ENCODE data around the gene DENND5A. TPM values are rescaled to one million over a fixed set of nuclear protein-coding genes. Genes with fewer than 3 reads are reported as not detected.
"Not testable (repeated sequence)": the region's sequence is repeated elsewhere in the genome, so short reads cannot be mapped to it uniquely, and the experiment has no call there.

Gene DENND5A
- total and polyA plus RNA-seq, 5 donors from 2014 or later: 2.2 to 44.3 (median 3.8) TPM

- Mint-ChIP-seq H3K27ac (peak overlapping the region in 1 of 3 donors; percentile 23), H3K27me3 (peaks cover 16% of the 10 kb centered on the region), H3K36me3 (no peaks in the 10 kb centered on the region), H3K4me3 (no peak overlapping the region), H3K9me3 (peaks cover 0 to 2% (median 0%) of the 10 kb centered on the region in 7 donors), H3K4me1 (peaks cover 17 to 38% (median 28%) of the 10 kb centered on the region in 4 donors)
- H3K4me3 ChIP-seq (ENCODE audit: low read depth, low read length): no peak overlapping the region
- ATAC-seq (ENCODE audit: low read depth in 2 of 2): no peak
- DNase-seq: no peak
- no peak overlapping the region for H3K27ac ChIP-seq (ENCODE audit: insufficient read depth, low read length, poor library complexity, severe bottlenecking)
- H3K36me3 ChIP-seq (ENCODE audit: control insufficient read depth, insufficient read depth, low read length): no peaks in the 10 kb centered on the region
- peaks cover 19% of the 10 kb centered on the region for H3K4me1 ChIP-seq (ENCODE audit: control insufficient read depth, insufficient read depth, low read length, poor library complexity, severe bottlenecking)
- H3K9me3 ChIP-seq (ENCODE audit: control insufficient read depth in 2 of 2, low read length in 2 of 2): no peaks in the 10 kb centered on the region
- no peaks in the 10 kb centered on the region for H3K27me3 ChIP-seq (ENCODE audit: control insufficient read depth, insufficient read depth, low read length)
Observed at GRCh38 chr11:9259981-9260837, 4.9 kb downstream of the DENND5A start.

GRCh38 chr11:9258279-9258678, 6.9 kb downstream of the DENND5A start:
- not testable (repeated sequence) for ATAC-seq (ENCODE audit: low read depth in 2 of 2); H3K27me3 ChIP-seq (ENCODE audit: control insufficient read depth, insufficient read depth, low read length); H3K4me3 ChIP-seq (ENCODE audit: low read depth, low read length); H3K4me3 Mint-ChIP-seq; H3K27ac ChIP-seq (ENCODE audit: insufficient read depth, low read length, poor library complexity, severe bottlenecking); H3K36me3 Mint-ChIP-seq; H3K36me3 ChIP-seq (ENCODE audit: control insufficient read depth, insufficient read depth, low read length); DNase-seq; H3K9me3 Mint-ChIP-seq; H3K9me3 ChIP-seq (ENCODE audit: control insufficient read depth in 2 of 2, low read length in 2 of 2); H3K4me1 ChIP-seq (ENCODE audit: control insufficient read depth, insufficient read depth, low read length, poor library complexity, severe bottlenecking)
- peak overlapping the region in 1 of 3 donors; percentile 26 for H3K27ac Mint-ChIP-seq
- peaks cover 8 to 28% (median 20%) of the 10 kb centered on the region in 4 donors for H3K4me1 Mint-ChIP-seq
- peaks cover 10% of the 10 kb centered on the region for H3K27me3 Mint-ChIP-seq

- no peak overlapping the region for H3K4me3 ChIP-seq (ENCODE audit: low read depth, low read length)
Observed at GRCh38 chr11:9254416-9254815, 10.7 kb downstream of the DENND5A start.

GRCh38 chr11:9253086-9253485, 12.1 kb downstream of the DENND5A start:
- Mint-ChIP-seq H3K4me3 (no peak overlapping the region), H3K4me1 (peaks cover 11 to 34% (median 19%) of the 10 kb centered on the region in 4 donors), H3K27me3 (peaks cover 5% of the 10 kb centered on the region), H3K27ac (peak overlapping the region in 2 of 3 donors; percentile 46 to 77), H3K9me3 (no peaks in the 10 kb centered on the region), H3K36me3 (no peaks in the 10 kb centered on the region)
- DNase-seq (no peak), ATAC-seq (ENCODE audit: low read depth in 2 of 2) (no peak)
- no peak overlapping the region for H3K27ac ChIP-seq (ENCODE audit: insufficient read depth, low read length, poor library complexity, severe bottlenecking)
- H3K36me3 ChIP-seq (ENCODE audit: control insufficient read depth, insufficient read depth, low read length): no peaks in the 10 kb centered on the region
- H3K4me1 ChIP-seq (ENCODE audit: control insufficient read depth, insufficient read depth, low read length, poor library complexity, severe bottlenecking): peaks cover 8% of the 10 kb centered on the region
- no peaks in the 10 kb centered on the region for H3K27me3 ChIP-seq (ENCODE audit: control insufficient read depth, insufficient read depth, low read length)
- H3K4me3 ChIP-seq (ENCODE audit: low read depth, low read length): no peak overlapping the region
- H3K9me3 ChIP-seq (ENCODE audit: control insufficient read depth in 2 of 2, low read length in 2 of 2): no peaks in the 10 kb centered on the region

More at GRCh38 chr11:9254416-9254815, 10.7 kb downstream of the DENND5A start:
- Mint-ChIP-seq H3K36me3 (no peaks in the 10 kb centered on the region), H3K9me3 (peaks cover 0 to 2% (median 0%) of the 10 kb centered on the region in 7 donors), H3K4me3 (no peak overlapping the region), H3K27me3 (peaks cover 5% of the 10 kb centered on the region), H3K27ac (peak overlapping the region in 1 of 3 donors; percentile 71), H3K4me1 (peaks cover 11 to 27% (median 16%) of the 10 kb centered on the region in 4 donors)
- ATAC-seq (ENCODE audit: low read depth in 2 of 2) (no peak), DNase-seq (no peak)
- Histone ChIP-seq H3K9me3 (ENCODE audit: control insufficient read depth in 2 of 2, low read length in 2 of 2) (no peaks in the 10 kb centered on the region), H3K36me3 (ENCODE audit: control insufficient read depth, insufficient read depth, low read length) (no peaks in the 10 kb centered on the region), H3K27me3 (ENCODE audit: control insufficient read depth, insufficient read depth, low read length) (no peaks in the 10 kb centered on the region), H3K27ac (ENCODE audit: insufficient read depth, low read length, poor library complexity, severe bottlenecking) (no peak overlapping the region), H3K4me1 (ENCODE audit: control insufficient read depth, insufficient read depth, low read length, poor library complexity, severe bottlenecking) (peaks cover 7% of the 10 kb centered on the region)

GRCh38 chr11:9251311-9251710, 13.8 kb downstream of the DENND5A start:
- Histone ChIP-seq H3K9me3 (ENCODE audit: control insufficient read depth in 2 of 2, low read length in 2 of 2) (no peaks in the 10 kb centered on the region), H3K36me3 (ENCODE audit: control insufficient read depth, insufficient read depth, low read length) (no peaks in the 10 kb centered on the region), H3K4me1 (ENCODE audit: control insufficient read depth, insufficient read depth, low read length, poor library complexity, severe bottlenecking) (peaks cover 8% of the 10 kb centered on the region), H3K27me3 (ENCODE audit: control insufficient read depth, insufficient read depth, low read length) (no peaks in the 10 kb centered on the region), H3K4me3 (ENCODE audit: low read depth, low read length) (no peak overlapping the region), H3K27ac (ENCODE audit: insufficient read depth, low read length, poor library complexity, severe bottlenecking) (no peak overlapping the region)
- peak in 1 of 3 donors; percentile 45 for DNase-seq
- Mint-ChIP-seq H3K4me1 (peaks cover 11 to 44% (median 20%) of the 10 kb centered on the region in 4 donors), H3K27ac (peak overlapping the region; percentile 16 to 75 (median 55)), H3K27me3 (peaks cover 5% of the 10 kb centered on the region), H3K36me3 (no peaks in the 10 kb centered on the region), H3K9me3 (no peaks in the 10 kb centered on the region), H3K4me3 (peak overlapping the region in 2 of 4 donors; percentile 55 to 60)
- peak; percentile 35 to 49 for ATAC-seq (ENCODE audit: low read depth in 2 of 2)

GRCh38 chr11:9250139-9250582, 15.0 kb downstream of the DENND5A start:
- peaks cover 11 to 50% (median 21%) of the 10 kb centered on the region in 4 donors for H3K4me1 Mint-ChIP-seq
- peak in 2 of 3 donors; percentile 17 to 63 for DNase-seq
- peak overlapping the region; percentile 44 for H3K4me3 ChIP-seq (ENCODE audit: low read depth, low read length)

GRCh38 chr11:9249252-9249651, 15.9 kb downstream of the DENND5A start:
- ATAC-seq (ENCODE audit: low read depth in 2 of 2): no peak
- Mint-ChIP-seq H3K4me1 (peaks cover 11 to 50% (median 21%) of the 10 kb centered on the region in 4 donors), H3K27ac (peak overlapping the region in 2 of 3 donors; percentile 29 to 74), H3K4me3 (no peak overlapping the region), H3K36me3 (no peaks in the 10 kb centered on the region), H3K27me3 (peaks cover 2% of the 10 kb centered on the region), H3K9me3 (no peaks in the 10 kb centered on the region)
- Histone ChIP-seq H3K4me1 (ENCODE audit: control insufficient read depth, insufficient read depth, low read length, poor library complexity, severe bottlenecking) (peaks cover 8% of the 10 kb centered on the region), H3K36me3 (ENCODE audit: control insufficient read depth, insufficient read depth, low read length) (no peaks in the 10 kb centered on the region), H3K9me3 (ENCODE audit: control insufficient read depth in 2 of 2, low read length in 2 of 2) (no peaks in the 10 kb centered on the region), H3K27ac (ENCODE audit: insufficient read depth, low read length, poor library complexity, severe bottlenecking) (no peak overlapping the region), H3K27me3 (ENCODE audit: control insufficient read depth, insufficient read depth, low read length) (no peaks in the 10 kb centered on the region), H3K4me3 (ENCODE audit: low read depth, low read length) (no peak overlapping the region)
- no peak for DNase-seq

More at GRCh38 chr11:9250139-9250582, 15.0 kb downstream of the DENND5A start:
- peak; percentile 57 to 63 for ATAC-seq (ENCODE audit: low read depth in 2 of 2)
- Histone ChIP-seq H3K27me3 (ENCODE audit: control insufficient read depth, insufficient read depth, low read length) (no peaks in the 10 kb centered on the region), H3K4me1 (ENCODE audit: control insufficient read depth, insufficient read depth, low read length, poor library complexity, severe bottlenecking) (peaks cover 8% of the 10 kb centered on the region), H3K27ac (ENCODE audit: insufficient read depth, low read length, poor library complexity, severe bottlenecking) (no peak overlapping the region), H3K36me3 (ENCODE audit: control insufficient read depth, insufficient read depth, low read length) (no peaks in the 10 kb centered on the region), H3K9me3 (ENCODE audit: control insufficient read depth in 2 of 2, low read length in 2 of 2) (no peaks in the 10 kb centered on the region)
- no peaks in the 10 kb centered on the region for H3K36me3 Mint-ChIP-seq
- H3K9me3 Mint-ChIP-seq: no peaks in the 10 kb centered on the region
- peaks cover 5% of the 10 kb centered on the region for H3K27me3 Mint-ChIP-seq
- H3K27ac Mint-ChIP-seq: peak overlapping the region in 2 of 3 donors; percentile 55
- H3K4me3 Mint-ChIP-seq: peak overlapping the region in 3 of 4 donors; percentile 13 to 70 (median 65)
